T-cell (primary cell): Measurements from ENCODE around the gene WSB1. TPM values are rescaled to one million over a fixed set of nuclear protein-coding genes. Genes with fewer than 3 reads are reported as not detected.
"Not testable (repeated sequence)": the region's sequence is repeated elsewhere in the genome, so short reads cannot be mapped to it uniquely, and the experiment has no call there.

Experiments used
- ATAC-seq, 4 experiments: fragments of 200-7000 bp in 3 of 4; fragments of 150-1000 bp in 1 of 4; cut with Tn5 transposase; replicated peaks in 1 of 4; 1 replicate in 3 of 4; 2 replicates in 1 of 4; pipeline ENCODE4 v1.10.0; 2021; ENCODE audit warnings: moderate library complexity in 3 of 4, mild to moderate bottlenecking in 2 of 4, moderate number of reproducible peaks in 1 of 4
- CTCF ChIA-PET, 2 donors: fragments of 300-600 bp; sonication (Branson Sonifier 250); formaldehyde crosslinking; loops; one replicate each; lab custom pipeline; 2022; ENCODE audit warnings: antibody characterized with exemption in 2 of 2; lab: Charles Lee
- POLR2A ChIA-PET, 2 donors: fragments of 300-600 bp; sonication (Branson Sonifier 250); formaldehyde crosslinking; loops; one replicate each; lab custom pipeline; 2022; ENCODE audit warnings: antibody characterized with exemption in 2 of 2; lab: Charles Lee
- DNase-seq, 35 experiments: peaks; one replicate each; pipeline versions ENCODE4 v3.0.0 to v3.0.0-alpha.2; 2013 to 2023
- H3K27ac ChIP-seq: one replicate; pipeline ENCODE4 v1.5.1; 2013; ENCODE audit warnings: low read length
- H3K27me3 ChIP-seq, 2 experiments: replicated peaks in 1 of 2; 1 replicate in 1 of 2; 2 replicates in 1 of 2; pipeline versions ENCODE4 v1.6.1 to v1.7.0; 2013; ENCODE audit warnings: low read length in 1 of 2, mixed read lengths in 1 of 2; ENCODE audit not compliant: control insufficient read depth in 2 of 2, insufficient read depth in 2 of 2; ENCODE audit errors: extremely low read depth in 1 of 2
- H3K36me3 ChIP-seq, 2 donors: 1 replicate in 1 of 2; 2 replicates in 1 of 2; pipeline versions ENCODE4 v1.6.1 to v1.7.0; 2013; ENCODE audit warnings: low read length in 1 of 2; ENCODE audit not compliant: control insufficient read depth in 2 of 2, insufficient read depth in 1 of 2; ENCODE audit errors: extremely low read depth in 1 of 2
- H3K4me1 ChIP-seq, 2 experiments: 1 replicate in 1 of 2; 2 replicates in 1 of 2; pipeline versions ENCODE4 v1.6.1 to v1.7.0; 2013; ENCODE audit warnings: low read length in 2 of 2, mixed read lengths in 1 of 2; ENCODE audit not compliant: insufficient read depth in 2 of 2, control insufficient read depth in 1 of 2; ENCODE audit errors: extremely low read depth in 1 of 2
- H3K4me3 ChIP-seq, 2 donors: 1 replicate in 1 of 2; 2 replicates in 1 of 2; pipeline versions ENCODE4 v1.5.1 to v1.7.0; 2013; ENCODE audit warnings: mild to moderate bottlenecking in 2 of 2, low read length in 1 of 2, moderate library complexity in 1 of 2; ENCODE audit not compliant: control insufficient read depth in 1 of 2; ENCODE audit errors: extremely low read depth in 1 of 2
- H3K9me3 ChIP-seq: 2 replicates; pipeline ENCODE4 v1.7.0; 2013
- H3K27ac Mint-ChIP-seq, 2 donors: one replicate each; pipeline ENCODE4 v1.8.0; 2020 to 2021; ENCODE audit warnings: mild to moderate bottlenecking in 2 of 2, mixed read lengths in 2 of 2
- H3K27me3 Mint-ChIP-seq, 2 donors: one replicate each; pipeline ENCODE4 v1.8.0; 2021 to 2022; ENCODE audit warnings: mixed read lengths in 2 of 2
- H3K36me3 Mint-ChIP-seq: one replicate; pipeline ENCODE4 v1.8.0; 2021; ENCODE audit warnings: mixed read lengths
- H3K4me1 Mint-ChIP-seq, 3 donors: one replicate each; pipeline ENCODE4 v1.8.0; 2020 to 2022; ENCODE audit warnings: mixed read lengths in 3 of 3, mild to moderate bottlenecking in 1 of 3
- H3K4me3 Mint-ChIP-seq, 3 donors: one replicate each; pipeline ENCODE4 v1.8.0; 2020 to 2022; ENCODE audit warnings: mild to moderate bottlenecking in 3 of 3, mixed read lengths in 3 of 3, moderate library complexity in 3 of 3
- H3K9me3 Mint-ChIP-seq, 3 donors: one replicate each; pipeline ENCODE4 v1.8.0; 2020 to 2022; ENCODE audit warnings: mixed read lengths in 3 of 3
- WGBS: methylation state at CpG from one replicate; pipeline ENCODE4 v1.1.5; 2013; ENCODE audit warnings: missing lambda C conversion rate; ENCODE audit not compliant: insufficient coverage; 5-methylcytosine and 5-hydroxymethylcytosine counted together
- total RNA-seq, 35 experiments: library from RNA in 6 of 35; stranded (reverse) in 6 of 35; fragments of 120-200 nt in 1 of 35; gene quantifications; one replicate each; pipeline versions ENCODE4 v1.2.1 to v1.2.4 and lab custom pipeline; 2013 to 2026

The WSB1 gene
- total RNA-seq, 5 donors from 2014 or later (not counting 1 experiment from before 2014, with no cell fraction given): 103 to 142 (median 115) TPM

GRCh38 chr17:27269974-27270373, 23.9 kb upstream of the WSB1 start:
- Histone ChIP-seq H3K27me3 (peaks cover 0 to 7% of the 10 kb centered on the region in 2 experiments), H3K9me3 (no peaks in the 10 kb centered on the region), H3K4me1 (no peaks in the 10 kb centered on the region), H3K36me3 (no peaks in the 10 kb centered on the region), H3K4me3 (no peak overlapping the region), H3K27ac (no peak overlapping the region)
- CTCF ChIA-PET: no interaction called here
- WGBS: 97% methylated on average over 4 of the region's 7 CpGs
- Mint-ChIP-seq H3K4me3 (no peak overlapping the region), H3K36me3 (no peaks in the 10 kb centered on the region), H3K4me1 (no peaks in the 10 kb centered on the region), H3K27me3 (peaks cover 10 to 19% of the 10 kb centered on the region in 2 donors), H3K9me3 (no peaks in the 10 kb centered on the region), H3K27ac (no peak overlapping the region)
- no peak for ATAC-seq
- no peak for DNase-seq
- POLR2A ChIA-PET: no interaction called here

DNA sequence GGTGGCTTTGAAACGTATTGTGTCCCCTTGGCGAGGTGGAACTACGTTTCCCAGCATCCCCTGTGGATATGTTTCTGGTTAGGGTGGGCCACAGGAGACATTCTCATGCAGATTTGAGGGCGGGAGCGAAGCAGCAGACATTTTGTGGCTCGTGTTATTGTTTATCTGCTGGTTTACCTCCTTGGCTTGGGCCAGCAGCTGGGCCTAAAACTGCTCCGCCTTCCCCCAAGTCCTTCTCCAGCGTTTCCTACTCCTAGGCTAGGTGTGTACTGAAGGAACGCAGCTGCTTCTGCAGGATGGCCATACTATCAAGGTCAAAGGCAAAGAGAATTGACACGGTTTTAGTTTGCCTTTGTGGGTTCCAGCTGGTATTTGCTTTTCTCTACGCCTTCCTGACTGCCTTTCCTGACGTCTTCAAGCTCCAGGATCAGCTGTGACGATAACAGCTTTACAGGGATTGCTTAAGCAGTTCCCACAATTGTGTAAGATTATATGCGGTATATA, 17.2 kb upstream of the WSB1 start:
- DNase-seq (no peak), ATAC-seq (no peak)
- 92% methylated on average over 11 of the region's 14 CpGs for WGBS
- peaks cover 0 to 1% of the 10 kb centered on the region in 2 donors for H3K27me3 Mint-ChIP-seq
- no peaks in the 10 kb centered on the region for H3K9me3 ChIP-seq
- ChIA-PET CTCF (interaction anchor here in 1 of 2 donors (1.0 kb wide), 1 partner anchor 8 kb away, joined by 4 read pairs; no protein-coding TSS in a partner anchor), POLR2A (interaction anchor here (0.6 to 0.9 kb wide), 2 partner anchors 14 to 19 kb away, joined by 4 to 5 read pairs; no protein-coding TSS in a partner anchor)
- no peak overlapping the region for H3K27ac ChIP-seq
- H3K4me1 ChIP-seq: no peaks in the 10 kb centered on the region
- H3K36me3 ChIP-seq: no peaks in the 10 kb centered on the region
- no peaks in the 10 kb centered on the region for H3K9me3 Mint-ChIP-seq
- H3K27ac Mint-ChIP-seq: no peak overlapping the region
- no peaks in the 10 kb centered on the region for H3K4me1 Mint-ChIP-seq
- H3K36me3 Mint-ChIP-seq: no peaks in the 10 kb centered on the region
- no peak overlapping the region for H3K4me3 ChIP-seq
- H3K4me3 Mint-ChIP-seq: no peak overlapping the region
- H3K27me3 ChIP-seq: peaks cover 0 to 4% of the 10 kb centered on the region in 2 experiments

GRCh38 chr17:27279132-27279531, 14.8 kb upstream of the WSB1 start:
- H3K36me3 ChIP-seq, H3K27ac Mint-ChIP-seq, CTCF ChIA-PET, H3K9me3 Mint-ChIP-seq, H3K4me3 ChIP-seq, H3K27me3 ChIP-seq, H3K4me1 Mint-ChIP-seq, POLR2A ChIA-PET, H3K4me1 ChIP-seq, H3K27ac ChIP-seq, H3K27me3 Mint-ChIP-seq, ATAC-seq, DNase-seq, H3K4me3 Mint-ChIP-seq, H3K36me3 Mint-ChIP-seq, H3K9me3 ChIP-seq: not testable (repeated sequence)
- WGBS: 100% methylated on average over 2 of the region's 3 CpGs

DNA sequence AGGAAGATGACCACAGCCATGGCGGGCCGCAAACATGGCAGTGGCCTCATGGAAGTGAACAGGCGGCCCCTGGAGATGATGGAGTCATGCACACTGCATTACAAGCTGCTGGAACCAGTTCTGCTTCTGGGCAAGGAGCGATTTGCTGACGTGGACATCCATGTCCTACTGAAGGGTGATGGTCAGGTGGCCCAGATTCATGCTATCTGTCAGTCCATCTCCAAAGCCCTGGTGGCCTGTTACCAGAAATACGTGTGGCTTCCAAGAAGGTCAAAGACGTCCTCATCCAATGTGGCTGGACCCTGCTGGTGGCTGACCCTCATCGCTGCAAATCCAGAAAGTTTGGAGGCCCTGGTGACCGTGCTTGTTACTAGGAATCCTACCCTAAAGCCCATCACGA, 13.4 kb upstream of the WSB1 start:
- Mint-ChIP-seq H3K36me3 (no peaks in the 10 kb centered on the region), H3K4me1 (peaks cover 0 to 6% (median 0%) of the 10 kb centered on the region in 3 donors), H3K4me3 (no peak overlapping the region), H3K27me3 (peaks cover 0 to 1% of the 10 kb centered on the region in 2 donors), H3K9me3 (no peaks in the 10 kb centered on the region), H3K27ac (no peak overlapping the region)
- DNase-seq: no peak
- H3K9me3 ChIP-seq: no peaks in the 10 kb centered on the region
- no peak for ATAC-seq
- no peak overlapping the region for H3K4me3 ChIP-seq
- ChIA-PET POLR2A (no interaction called here), CTCF (no interaction called here)
- H3K36me3 ChIP-seq: no peaks in the 10 kb centered on the region
- H3K27me3 ChIP-seq: peaks cover 0 to 4% of the 10 kb centered on the region in 2 experiments
- H3K4me1 ChIP-seq: no peaks in the 10 kb centered on the region
- 92% methylated on average over 7 of the region's 10 CpGs for WGBS
- no peak overlapping the region for H3K27ac ChIP-seq

DNA sequence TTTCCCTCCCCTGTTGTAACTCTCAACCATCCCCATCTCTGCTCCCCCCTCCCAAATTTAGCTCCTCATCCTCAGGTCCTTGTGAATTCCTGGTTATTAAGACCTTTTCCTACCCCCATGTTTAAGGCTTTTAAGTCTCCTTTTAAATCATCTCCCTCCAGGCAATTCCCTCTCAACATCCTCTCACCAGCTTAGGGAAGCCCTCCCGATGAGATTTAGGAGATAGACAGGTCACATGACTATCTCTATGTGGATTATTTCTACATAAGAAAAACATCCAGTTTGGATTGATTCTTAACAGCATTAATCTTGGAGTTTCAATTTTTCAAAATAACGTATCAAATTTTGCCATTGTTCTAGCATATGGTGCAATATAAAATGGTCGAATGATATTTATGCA, 12.5 kb upstream of the WSB1 start:
- no peaks in the 10 kb centered on the region for H3K9me3 ChIP-seq
- peaks cover 0 to 7% (median 0%) of the 10 kb centered on the region in 3 donors for H3K4me1 Mint-ChIP-seq
- H3K9me3 Mint-ChIP-seq: no peaks in the 10 kb centered on the region
- no peaks in the 10 kb centered on the region for H3K27me3 ChIP-seq
- H3K4me1 ChIP-seq: no peaks in the 10 kb centered on the region
- H3K4me3 Mint-ChIP-seq: no peak overlapping the region
- ChIA-PET POLR2A (no interaction called here), CTCF (no interaction called here)
- H3K36me3 Mint-ChIP-seq: no peaks in the 10 kb centered on the region
- H3K27ac ChIP-seq: no peak overlapping the region
- 92% methylated on average over 2 of the region's 3 CpGs for WGBS
- H3K27me3 Mint-ChIP-seq: peaks cover 0 to 3% of the 10 kb centered on the region in 2 donors
- H3K4me3 ChIP-seq: no peak overlapping the region
- ATAC-seq: no peak
- DNase-seq: no peak
- no peaks in the 10 kb centered on the region for H3K36me3 ChIP-seq
- no peak overlapping the region for H3K27ac Mint-ChIP-seq

DNA sequence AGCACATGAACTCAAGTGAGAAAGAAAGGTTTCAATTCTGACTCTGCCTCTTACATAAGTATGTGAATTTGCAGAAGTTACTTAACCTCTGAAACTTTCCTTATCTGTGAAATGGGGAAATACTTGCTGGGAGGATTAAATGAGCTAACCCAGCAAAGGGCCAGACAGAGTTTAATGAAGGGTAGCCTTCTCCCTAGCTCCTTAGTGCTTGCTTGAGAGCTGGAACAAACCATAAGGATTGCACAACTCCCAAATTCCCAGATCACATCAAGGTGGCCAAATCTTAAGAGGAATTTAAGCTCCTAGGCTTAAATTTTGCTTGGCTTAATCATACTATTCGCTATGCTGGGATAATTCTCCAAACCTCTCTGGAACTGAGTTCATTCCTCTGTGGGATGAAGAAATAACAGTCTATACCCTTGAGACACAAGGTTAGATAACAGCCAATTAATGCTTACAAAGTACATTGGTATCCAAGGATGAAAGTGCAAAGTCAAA, 11.8 kb upstream of the WSB1 start:
- Histone ChIP-seq H3K27me3 (no peaks in the 10 kb centered on the region), H3K9me3 (no peaks in the 10 kb centered on the region), H3K4me3 (no peak overlapping the region), H3K4me1 (no peaks in the 10 kb centered on the region), H3K27ac (no peak overlapping the region), H3K36me3 (no peaks in the 10 kb centered on the region)
- no peak for DNase-seq
- H3K36me3 Mint-ChIP-seq: no peaks in the 10 kb centered on the region
- no peak for ATAC-seq
- no peak overlapping the region for H3K4me3 Mint-ChIP-seq
- ChIA-PET POLR2A (no interaction called here), CTCF (interaction anchor here in 1 of 2 donors (0.6 kb wide), 1 partner anchor 859 kb away, joined by 6 read pairs; no protein-coding TSS in a partner anchor)
- peaks cover 0 to 7% (median 0%) of the 10 kb centered on the region in 3 donors for H3K4me1 Mint-ChIP-seq
- H3K27ac Mint-ChIP-seq: no peak overlapping the region
- H3K9me3 Mint-ChIP-seq: no peaks in the 10 kb centered on the region
- H3K27me3 Mint-ChIP-seq: peaks cover 0 to 3% of the 10 kb centered on the region in 2 donors
- WGBS: no CpG with 5 or more reads among the region's 1 CpG
